PC-9 (cell line): Measurements from ENCODE around the gene NLGN1. TPM values are rescaled to one million over a fixed set of nuclear protein-coding genes. Genes with fewer than 3 reads are reported as not detected.

Source experiments
- BruUV-seq: library from RNA; stranded (reverse); fragments of 400-500 nt; replicated peaks from 2 replicates; lab custom pipeline; 2021; lab: Mats Ljungman, UMichigan
- CTCF ChIA-PET: fragments of 300-600 bp; sonication (Branson Sonifier 250); formaldehyde crosslinking; loops from one replicate; lab custom pipeline; 2022; ENCODE audit warnings: antibody characterized with exemption; lab: Charles Lee
- POLR2A ChIA-PET: fragments of 300-600 bp; sonication (Branson Sonifier 250); formaldehyde crosslinking; loops from one replicate; lab custom pipeline; 2022; ENCODE audit warnings: antibody characterized with exemption; ENCODE audit not compliant: unreplicated experiment; lab: Charles Lee
- DNase-seq, 2 experiments: peaks; one replicate each; pipeline versions ENCODE4 v3.0.0 to v3.0.0-alpha.2; 2015 to 2022; ENCODE audit warnings: mixed read lengths in 1 of 2
- H2AFZ ChIP-seq: fragments of 200-600 bp; sonication (generic); 2 replicates; pipeline ENCODE4 v1.8.1; 2017; ENCODE audit warnings: antibody characterized with exemption
- H3F3A ChIP-seq: fragments of 200-600 bp; sonication (generic); 2 replicates; pipeline ENCODE4 v1.8.1; 2017; ENCODE audit warnings: antibody characterized with exemption, mild to moderate bottlenecking, low read depth; ENCODE audit not compliant: insufficient read depth
- H3K27ac ChIP-seq: fragments of 200-600 bp; sonication (generic); 2 replicates; pipeline ENCODE4 v1.6.1; 2016; ENCODE audit warnings: mixed run types
- H3K27me3 ChIP-seq: fragments of 200-600 bp; sonication (generic); 2 replicates; pipeline ENCODE4 v1.6.1; 2016; ENCODE audit warnings: low read depth, mixed run types; ENCODE audit not compliant: insufficient read depth
- H3K36me3 ChIP-seq: fragments of 200-600 bp; sonication (generic); 2 replicates; pipeline ENCODE4 v1.6.1; 2016; ENCODE audit warnings: low read depth, mixed run types
- H3K4me1 ChIP-seq: fragments of 200-600 bp; sonication (generic); replicated peaks from 2 replicates; pipeline ENCODE4 v1.6.1; 2016; ENCODE audit warnings: mixed run types; ENCODE audit not compliant: insufficient read depth
- H3K4me2 ChIP-seq: fragments of 200-600 bp; sonication (generic); 2 replicates; pipeline ENCODE4 v1.6.1; 2017; ENCODE audit warnings: mixed run types
- H3K4me3 ChIP-seq: fragments of 200-600 bp; sonication (generic); 2 replicates; pipeline ENCODE4 v1.6.1; 2016; ENCODE audit warnings: mixed run types
- H3K79me2 ChIP-seq: fragments of 200-600 bp; sonication (generic); 2 replicates; pipeline ENCODE4 v1.6.1; 2017; ENCODE audit warnings: low read depth, mixed run types
- H3K9me2 ChIP-seq: fragments of 200-600 bp; sonication (generic); 2 replicates; pipeline ENCODE4 v1.8.1; 2017; ENCODE audit warnings: mild to moderate bottlenecking; ENCODE audit not compliant: insufficient read depth
- H3K9me3 ChIP-seq: fragments of 200-600 bp; sonication (generic); 2 replicates; pipeline ENCODE4 v1.8.1; 2016; ENCODE audit warnings: low read depth; ENCODE audit not compliant: insufficient read depth
- H4K20me1 ChIP-seq: fragments of 200-600 bp; sonication (generic); 2 replicates; pipeline ENCODE4 v1.8.1; 2017; ENCODE audit not compliant: insufficient read depth
- EZH2 ChIP-seq: fragments of 200-600 bp; sonication (generic); IDR thresholded peaks from 2 replicates; pipeline ENCODE4 v1.8.0; 2017; ENCODE audit warnings: antibody characterized with exemption, low read depth
- intact Hi-C: fragments of 100-400 bp; cut with micrococcal nuclease; formaldehyde crosslinking; loops from one replicate; pipeline ENCODE4 v1.10.0; 2022; ENCODE audit not compliant: unreplicated experiment
- total RNA-seq: library from RNA; stranded (reverse); gene quantifications from 2 replicates; pipeline ENCODE4 v1.2.3, GENCODE V29; 2021
- TF ChIP-seq, protein P1 (sequence below): fragments of 200-600 bp; sonication (generic); conservative IDR thresholded peaks from 2 replicates; pipeline ENCODE4 v1.6.1; 2017; ENCODE audit warnings: mixed run types, antibody characterized with exemption, mild to moderate bottlenecking, moderate library complexity

The NLGN1 gene
- total RNA-seq, 1 experiment from 2014 or later: 1.4 TPM

DNA sequence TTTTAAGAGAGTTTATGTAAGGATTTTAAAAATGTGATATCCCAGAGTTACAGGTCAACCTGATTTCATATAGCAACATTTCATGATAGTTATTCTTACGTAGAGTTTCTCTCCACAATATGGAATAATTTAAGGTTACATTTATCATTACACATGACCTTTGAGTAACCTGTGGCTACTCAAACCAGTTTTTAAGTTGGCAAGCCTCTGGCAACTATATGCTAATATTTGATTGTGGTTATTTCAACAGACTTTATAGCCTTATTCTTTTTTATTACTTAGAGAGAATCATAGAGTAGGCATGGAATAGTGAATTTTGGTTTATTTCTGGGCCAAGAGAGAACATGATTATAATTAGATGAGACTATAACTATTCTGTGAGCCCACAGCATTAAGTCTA is 504.9 kb downstream of the NLGN1 start:
- H3K27ac ChIP-seq: no peak overlapping the region
- CTCF ChIA-PET: no interaction called here

DNA sequence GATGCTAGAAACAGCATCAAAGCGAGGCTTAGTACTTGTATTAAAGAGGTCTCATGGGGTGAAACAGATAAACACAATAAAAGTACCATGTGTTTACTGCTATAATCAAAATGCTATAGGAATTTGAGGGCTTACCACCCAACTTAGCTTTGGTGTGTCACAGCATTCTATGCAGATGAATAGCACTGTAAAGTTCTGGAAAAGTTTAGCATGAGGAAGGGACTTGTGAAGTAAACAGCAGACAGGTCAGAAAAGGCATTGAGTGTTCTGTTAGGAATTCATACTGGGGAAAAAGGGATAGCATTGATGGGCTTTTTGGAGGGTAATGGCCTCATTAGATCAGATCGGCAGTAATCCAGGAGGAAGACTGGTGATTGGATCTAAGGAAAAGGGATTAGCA is 505.3 kb downstream of the NLGN1 start:
- no peaks in the 10 kb centered on the region for H3F3A ChIP-seq
- intact Hi-C loops: no loop called here
- ChIA-PET POLR2A (no interaction called here), CTCF (no interaction called here)
- TF ChIP-seq, protein P1, sequence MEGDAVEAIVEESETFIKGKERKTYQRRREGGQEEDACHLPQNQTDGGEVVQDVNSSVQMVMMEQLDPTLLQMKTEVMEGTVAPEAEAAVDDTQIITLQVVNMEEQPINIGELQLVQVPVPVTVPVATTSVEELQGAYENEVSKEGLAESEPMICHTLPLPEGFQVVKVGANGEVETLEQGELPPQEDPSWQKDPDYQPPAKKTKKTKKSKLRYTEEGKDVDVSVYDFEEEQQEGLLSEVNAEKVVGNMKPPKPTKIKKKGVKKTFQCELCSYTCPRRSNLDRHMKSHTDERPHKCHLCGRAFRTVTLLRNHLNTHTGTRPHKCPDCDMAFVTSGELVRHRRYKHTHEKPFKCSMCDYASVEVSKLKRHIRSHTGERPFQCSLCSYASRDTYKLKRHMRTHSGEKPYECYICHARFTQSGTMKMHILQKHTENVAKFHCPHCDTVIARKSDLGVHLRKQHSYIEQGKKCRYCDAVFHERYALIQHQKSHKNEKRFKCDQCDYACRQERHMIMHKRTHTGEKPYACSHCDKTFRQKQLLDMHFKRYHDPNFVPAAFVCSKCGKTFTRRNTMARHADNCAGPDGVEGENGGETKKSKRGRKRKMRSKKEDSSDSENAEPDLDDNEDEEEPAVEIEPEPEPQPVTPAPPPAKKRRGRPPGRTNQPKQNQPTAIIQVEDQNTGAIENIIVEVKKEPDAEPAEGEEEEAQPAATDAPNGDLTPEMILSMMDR: no peak
- TF ChIP-seq EZH2: no peak
- no peaks in the 10 kb centered on the region for H3K79me2 ChIP-seq
- no peaks in the 10 kb centered on the region for H4K20me1 ChIP-seq
- no TSS peak for BruUV-seq
- no peaks in the 10 kb centered on the region for H3K36me3 ChIP-seq
- H3K4me3 ChIP-seq: no peak overlapping the region
- H3K27ac ChIP-seq: no peak overlapping the region
- no peak overlapping the region for H3K4me2 ChIP-seq
- no peaks in the 10 kb centered on the region for H3K4me1 ChIP-seq
- no peaks in the 10 kb centered on the region for H3K27me3 ChIP-seq
- H2AFZ ChIP-seq: no peak overlapping the region
- no peak for DNase-seq
- no peaks in the 10 kb centered on the region for H3K9me2 ChIP-seq
- no peaks in the 10 kb centered on the region for H3K9me3 ChIP-seq

More for the DNA sequence above, 504.9 kb downstream of the NLGN1 start:
- no peak for TF ChIP-seq EZH2
- TF ChIP-seq, protein P1: no peak
- H4K20me1 ChIP-seq: no peaks in the 10 kb centered on the region
- H3K27me3 ChIP-seq: no peaks in the 10 kb centered on the region
- no peak overlapping the region for H3K4me2 ChIP-seq
- no peaks in the 10 kb centered on the region for H3K36me3 ChIP-seq
- no peak overlapping the region for H2AFZ ChIP-seq
- H3K4me1 ChIP-seq: no peaks in the 10 kb centered on the region
- POLR2A ChIA-PET: no interaction called here
- no TSS peak for BruUV-seq
- no peaks in the 10 kb centered on the region for H3K79me2 ChIP-seq
- intact Hi-C loops: no loop called here
- H3F3A ChIP-seq: no peaks in the 10 kb centered on the region
- H3K9me3 ChIP-seq: no peaks in the 10 kb centered on the region
- no peaks in the 10 kb centered on the region for H3K9me2 ChIP-seq
- H3K4me3 ChIP-seq: no peak overlapping the region
- no peak for DNase-seq

DNA sequence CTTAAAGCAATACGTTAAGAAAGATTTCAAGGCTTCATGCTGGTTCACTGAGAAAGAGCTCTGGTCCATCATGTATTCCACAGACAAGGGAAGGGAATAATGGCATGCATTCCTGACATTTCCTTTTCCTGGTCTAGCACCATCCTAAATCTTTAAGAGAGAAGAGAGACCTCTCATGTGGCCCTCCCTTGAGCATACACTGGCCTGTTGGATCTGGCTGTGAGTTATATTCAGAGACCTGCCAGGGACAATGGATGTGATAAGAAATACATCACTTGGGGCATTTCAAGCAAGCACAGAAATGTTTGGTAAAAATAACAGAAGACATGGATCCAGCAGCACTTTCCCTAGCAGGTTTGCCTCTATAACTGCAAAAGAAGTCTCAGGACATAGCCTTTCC is 507.8 kb downstream of the NLGN1 start:
- TF ChIP-seq, protein P1: no peak
- TF ChIP-seq EZH2: no peak
- Histone ChIP-seq H3K27me3 (no peaks in the 10 kb centered on the region), H4K20me1 (no peaks in the 10 kb centered on the region), H3K4me1 (no peaks in the 10 kb centered on the region), H3K79me2 (no peaks in the 10 kb centered on the region), H3K9me2 (no peaks in the 10 kb centered on the region), H3K4me2 (no peak overlapping the region), H3F3A (no peaks in the 10 kb centered on the region), H3K9me3 (no peaks in the 10 kb centered on the region), H3K4me3 (no peak overlapping the region), H3K27ac (no peak overlapping the region), H2AFZ (no peak overlapping the region), H3K36me3 (no peaks in the 10 kb centered on the region)
- DNase-seq: no peak
- ChIA-PET CTCF (no interaction called here), POLR2A (no interaction called here)
- BruUV-seq: no TSS peak
- intact Hi-C loops: no loop called here
